DMS153 treated with DMSO at 0.1 percent for 48 hours (cell line): Measurements from ENCODE around the gene TSHZ2.
"Not testable (repeated sequence)": the region's sequence is repeated elsewhere in the genome, so short reads cannot be mapped to it uniquely, and the experiment has no call there.

Experiments
- DNase-seq: peaks from one replicate; lab custom pipeline; 2025; ENCODE audit not compliant: unreplicated experiment; lab: John Stamatoyannopoulos, UW

Gene TSHZ2

GRCh38 chr20:53366928-53367327 is 394.8 kb downstream of the TSHZ2 start:
- not testable (repeated sequence) for DNase-seq

DNA sequence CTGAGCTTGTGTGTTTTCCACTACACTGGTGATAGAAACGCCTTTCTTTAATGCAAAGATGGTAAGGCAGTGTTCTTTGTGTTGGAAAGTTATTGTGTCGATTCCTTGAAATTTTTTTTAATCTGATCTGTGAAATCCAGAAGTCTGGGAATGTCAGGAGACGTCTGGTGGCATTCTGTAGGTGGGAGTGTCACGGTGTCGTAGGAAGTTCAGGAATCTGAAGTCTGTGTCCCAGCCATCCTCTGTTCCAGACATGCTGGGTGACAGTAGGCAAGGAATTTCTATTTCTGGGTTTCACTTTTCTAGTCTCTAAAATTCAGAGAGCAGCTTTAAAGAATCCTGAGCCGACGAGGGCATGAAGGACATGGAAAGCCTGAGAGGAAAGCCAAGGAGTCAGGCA is 397.7 kb downstream of the TSHZ2 start:
- no peak for DNase-seq

DNA sequence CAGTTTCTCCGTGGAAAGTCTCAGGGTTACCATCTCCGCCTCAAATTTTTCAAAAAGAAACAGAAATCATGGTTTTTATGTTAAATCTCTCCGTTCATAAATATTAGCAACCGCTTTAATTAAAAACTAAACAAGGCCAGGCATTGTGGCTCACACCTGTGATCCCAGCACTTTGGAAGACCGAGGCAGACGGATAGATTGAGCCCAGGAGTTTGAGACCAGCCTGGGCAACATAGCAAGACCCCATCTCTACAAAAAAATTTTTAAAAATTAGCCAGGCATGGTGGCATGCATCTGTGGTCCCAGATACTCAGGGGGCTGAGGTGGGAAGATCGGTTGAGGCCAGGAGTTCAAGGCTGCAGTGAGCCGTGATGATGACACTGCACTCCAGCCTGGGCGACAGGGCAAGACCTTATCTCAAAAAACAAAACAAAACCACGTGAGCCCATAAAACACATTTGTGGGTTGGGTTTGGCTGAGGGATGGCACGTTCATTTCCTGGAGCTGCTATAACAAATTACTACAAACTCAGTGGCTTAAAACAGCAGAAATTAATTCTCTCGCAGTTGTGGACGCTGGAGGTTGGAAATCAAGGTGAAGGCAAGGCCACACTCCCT is 398.3 kb downstream of the TSHZ2 start:
- no peak for DNase-seq

DNA sequence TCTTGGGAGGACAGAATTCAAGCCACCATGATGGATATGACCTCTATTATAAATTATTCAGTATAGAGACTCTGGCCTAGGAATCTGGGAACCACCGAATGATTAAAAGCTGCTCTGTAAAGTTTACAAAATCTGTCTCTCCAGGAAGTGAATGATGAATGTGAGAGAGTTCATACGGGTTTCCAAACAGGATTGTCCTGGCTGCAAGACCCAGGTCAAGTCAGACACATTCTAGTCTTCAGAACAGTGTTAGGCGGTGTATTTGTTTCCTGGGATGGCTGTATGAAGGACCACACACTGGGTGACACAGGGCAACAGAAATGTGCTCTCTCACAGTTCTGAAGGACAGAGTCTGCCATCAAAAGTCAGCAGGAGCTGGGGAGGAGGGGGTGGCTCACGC is 399.1 kb downstream of the TSHZ2 start:
- no peak for DNase-seq

- no peak for DNase-seq
These were observed 403.9 kb downstream of the TSHZ2 start for GRCh38 chr20:53376021-53376420.

GRCh38 chr20:53379014-53379832 is 407.1 kb downstream of the TSHZ2 start:
- DNase-seq: no peak

- no peak for DNase-seq
These were observed 407.6 kb downstream of the TSHZ2 start for GRCh38 chr20:53379833-53380120.

DNA sequence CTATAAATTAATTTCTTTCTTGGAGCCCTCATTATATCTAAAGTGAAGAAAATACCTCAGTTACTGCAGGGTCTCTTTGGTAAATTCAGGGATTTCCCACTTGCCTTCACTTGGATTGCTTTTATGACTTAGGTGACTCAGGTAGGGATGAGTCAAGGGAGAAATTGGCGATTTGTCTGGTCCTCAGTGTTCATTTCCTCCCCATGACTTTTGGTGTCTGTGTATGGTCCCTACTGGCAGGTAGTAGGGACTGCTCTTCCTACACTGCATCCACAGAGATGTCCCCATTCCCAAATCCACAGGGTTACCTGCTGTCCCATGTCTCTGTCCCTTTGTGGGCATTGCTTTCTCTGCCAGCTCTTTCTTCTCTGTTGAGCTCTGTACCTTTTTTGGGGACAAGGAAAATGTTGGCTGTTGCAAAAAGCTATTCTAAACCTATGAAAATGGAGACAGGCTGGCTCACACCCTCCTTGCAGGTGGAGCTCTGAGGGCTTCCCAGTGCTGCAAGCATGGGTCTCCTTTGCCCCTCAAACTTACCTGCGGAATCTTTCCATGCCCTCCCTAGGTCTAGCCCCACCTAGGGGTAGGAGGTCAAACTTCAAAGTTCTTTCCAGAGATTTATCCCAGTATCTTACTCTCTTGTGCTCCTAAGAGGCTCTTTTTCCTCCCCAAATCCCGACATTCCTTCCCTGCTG is 409.6 kb downstream of the TSHZ2 start:
- DNase-seq: no peak

DNA sequence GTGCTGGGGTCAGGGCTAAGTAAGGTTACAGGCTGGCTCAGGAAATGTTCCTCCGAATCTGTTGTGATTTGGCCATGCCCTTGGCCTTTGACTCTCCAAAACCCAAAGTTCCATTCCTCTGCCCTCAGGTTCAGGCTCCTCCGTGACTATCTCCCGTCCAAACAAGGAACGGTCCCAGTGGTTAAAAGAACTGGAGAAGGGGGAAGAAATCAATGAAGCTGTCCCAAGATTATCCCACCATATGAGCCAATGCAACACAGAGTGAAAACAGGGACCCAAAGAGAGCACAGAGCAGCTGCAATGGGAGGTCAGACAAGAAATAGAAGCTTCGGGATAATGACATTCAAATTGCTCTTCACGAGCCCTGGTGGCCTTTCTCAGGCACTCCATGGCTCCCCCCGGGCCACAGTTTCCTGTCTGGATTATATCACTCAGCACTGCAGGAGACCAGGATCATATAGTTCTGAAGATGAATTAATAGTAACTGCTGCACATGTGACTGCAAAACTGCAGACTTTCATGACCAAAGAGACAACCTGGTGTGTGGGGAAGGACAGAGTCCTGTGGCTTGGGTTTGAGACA is 410.2 kb downstream of the TSHZ2 start:
- no peak for DNase-seq

DNA sequence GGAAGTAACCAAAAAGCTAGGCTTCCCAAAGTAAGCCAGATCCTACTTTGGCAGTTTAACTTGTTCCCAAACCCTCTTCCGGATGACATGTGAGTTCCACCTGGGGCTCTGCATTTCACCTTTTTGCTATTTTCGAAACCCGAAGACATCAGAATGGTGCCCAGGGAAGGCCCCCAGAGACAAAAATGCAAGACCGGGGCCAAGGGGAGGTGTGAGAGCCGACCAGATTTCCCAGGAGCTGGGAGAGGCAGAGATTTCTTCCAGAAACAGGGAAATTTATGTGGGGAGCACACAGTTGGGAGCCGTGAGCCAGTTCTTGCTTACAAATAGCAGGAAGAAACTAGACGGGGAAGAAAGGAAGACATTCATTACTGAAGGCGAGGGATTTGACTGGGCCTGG is 411.8 kb downstream of the TSHZ2 start:
- no peak for DNase-seq

- DNase-seq: no peak
These were observed 412.2 kb downstream of the TSHZ2 start for GRCh38 chr20:53384392-53384791.

GRCh38 chr20:53385941-53386767 is 414.0 kb downstream of the TSHZ2 start:
- DNase-seq: no peak

GRCh38 chr20:53387983-53388675 is 416.0 kb downstream of the TSHZ2 start:
- no peak for DNase-seq

DNA sequence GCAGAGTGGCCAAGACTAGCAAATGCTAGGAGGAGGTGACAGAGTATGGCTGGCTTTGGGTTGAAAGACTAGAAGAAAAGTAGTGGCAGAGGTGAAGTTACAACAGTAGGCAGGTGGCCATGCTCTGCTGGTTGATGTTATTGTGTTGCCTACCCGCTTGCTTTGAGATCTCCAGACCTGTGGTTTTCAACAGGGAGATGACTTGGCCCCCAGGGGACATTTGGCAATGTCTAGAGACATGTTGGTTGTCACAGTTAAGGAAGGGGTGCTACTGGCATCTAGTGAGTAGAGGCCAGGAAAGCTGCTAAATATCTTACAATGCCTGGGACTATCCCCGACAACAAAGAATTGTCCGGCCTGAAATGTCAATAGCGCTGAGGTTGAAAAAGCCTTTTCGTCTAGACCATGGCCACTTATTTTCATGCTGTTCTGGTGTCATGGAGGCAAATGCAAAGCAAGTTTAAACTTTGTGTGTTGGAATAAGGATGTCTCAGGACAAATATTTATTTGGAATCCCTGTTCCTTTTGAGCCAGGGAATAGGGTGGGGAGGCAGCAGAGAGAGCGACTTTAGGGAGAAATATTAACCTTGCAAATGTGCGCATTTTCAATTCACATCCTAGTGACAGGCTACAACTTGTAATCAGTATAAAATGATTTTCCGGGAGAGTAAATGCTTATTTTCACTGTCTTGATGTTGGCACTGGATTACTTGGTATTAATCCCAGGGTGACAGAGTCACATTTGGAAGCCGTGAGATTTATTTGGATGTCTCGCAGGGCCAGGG is 417.6 kb downstream of the TSHZ2 start:
- DNase-seq: no peak

GRCh38 chr20:53390770-53391169 is 418.6 kb downstream of the TSHZ2 start:
- no peak for DNase-seq

DNA sequence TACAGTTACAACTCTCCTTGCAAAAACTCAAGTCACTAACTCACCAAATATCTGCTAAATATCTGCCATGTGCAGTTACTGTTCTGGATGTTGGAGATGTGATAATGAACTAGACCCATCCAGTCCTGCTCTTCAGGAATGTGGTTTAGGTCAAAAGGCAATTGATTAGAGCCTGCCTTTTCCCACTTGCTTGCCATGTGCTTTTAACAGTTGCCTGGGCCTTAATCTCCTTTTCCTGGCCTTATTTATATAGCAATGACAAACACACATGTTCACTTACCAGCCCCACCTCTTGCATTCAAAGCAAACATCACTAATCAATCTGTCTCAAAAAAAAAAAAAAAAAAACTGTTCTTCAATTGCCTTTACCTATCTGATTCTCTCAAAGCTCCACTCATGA is 422.3 kb downstream of the TSHZ2 start:
- DNase-seq: no peak

GRCh38 chr20:53395188-53395923 is 423.2 kb downstream of the TSHZ2 start:
- DNase-seq: no peak

DNA sequence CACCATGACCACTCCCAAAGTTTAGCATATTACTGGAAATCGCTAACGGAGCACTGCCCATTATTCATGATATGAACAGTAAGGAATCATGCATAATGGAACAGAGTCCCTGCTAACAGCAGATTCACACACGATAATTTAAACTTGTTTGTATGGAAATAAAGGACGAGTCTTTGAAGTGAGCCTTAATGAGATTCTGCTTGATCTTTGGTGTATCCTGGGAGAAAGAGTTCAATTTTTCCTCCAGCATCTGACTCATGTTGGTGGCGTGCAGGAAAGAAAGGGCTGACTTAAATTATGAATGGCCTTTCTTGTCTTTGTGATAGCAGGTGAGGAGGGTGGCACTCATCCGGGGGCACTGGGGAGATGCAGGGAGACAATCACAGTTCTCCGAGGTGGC is 426.9 kb downstream of the TSHZ2 start:
- DNase-seq: no peak
